Suprapubic skin (tissue), 4 donors: Measurements from ENCODE around the gene VEGFA. TPM values are rescaled to one million over a fixed set of nuclear protein-coding genes. Genes with fewer than 3 reads are reported as not detected.

Experiments used
- DNase-seq, 2 donors: peaks; one replicate each; pipeline ENCODE4 v3.0.0-alpha.2; 2019; ENCODE audit warnings: low spot score in 2 of 2
- H3K27ac ChIP-seq: fragments of 200-600 bp; sonication (generic); one replicate; pipeline ENCODE4 v1.5.1; 2019
- H3K27me3 ChIP-seq: fragments of 200-600 bp; sonication (generic); one replicate; pipeline ENCODE4 v1.5.1; 2019
- H3K36me3 ChIP-seq: fragments of 200-600 bp; sonication (generic); one replicate; pipeline ENCODE4 v1.5.1; 2019
- H3K4me1 ChIP-seq: fragments of 200-600 bp; sonication (generic); one replicate; pipeline ENCODE4 v1.5.1; 2019
- H3K4me3 ChIP-seq: fragments of 200-600 bp; sonication (generic); one replicate; pipeline ENCODE4 v1.5.1; 2019; ENCODE audit warnings: mild to moderate bottlenecking
- H3K9me3 ChIP-seq: fragments of 200-600 bp; sonication (generic); one replicate; pipeline ENCODE4 v1.5.1; 2019
- EP300 ChIP-seq: sonication (generic); formaldehyde crosslinking; IDR thresholded peaks from one replicate; pipeline ENCODE4 v1.6.1; 2017; ENCODE audit warnings: antibody characterized with exemption
- POLR2A ChIP-seq, 2 donors: fragments of 450-650 bp; IDR thresholded peaks; one replicate each; pipeline ENCODE4 v1.6.1; 2017; ENCODE audit warnings: antibody characterized with exemption in 2 of 2, mild to moderate bottlenecking in 2 of 2, moderate library complexity in 2 of 2
- POLR2AphosphoS5 ChIP-seq, 3 donors: sonication (generic); formaldehyde crosslinking; IDR thresholded peaks; one replicate each; pipeline ENCODE4 v1.6.1; 2017; ENCODE audit warnings: antibody characterized with exemption in 3 of 3
- WGBS: methylation state at CpG from one replicate; pipeline ENCODE4 v1.1.5; 2018; 5-methylcytosine and 5-hydroxymethylcytosine counted together
- total RNA-seq, 4 donors: library from RNA; depleted of rRNA; stranded (reverse); fragments of >200 nt; gene quantifications; one replicate each; pipeline ENCODE4 v1.1.0, GENCODE V29; 2016
- TF ChIP-seq, protein P1 (sequence below), 2 donors: fragments of 200-600 bp in 1 of 2; fragments of 450-650 bp in 1 of 2; sonication (generic) in 1 of 2; IDR thresholded peaks; one replicate each; pipeline ENCODE4 v1.5.1; 2016 to 2019; ENCODE audit warnings: antibody characterized with exemption in 2 of 2, mild to moderate bottlenecking in 1 of 2, moderate library complexity in 1 of 2

VEGFA gene
- total RNA-seq, 4 donors from 2014 or later = 25.4 to 147 (median 43.6) TPM

- no peak overlapping the region for H3K4me3 ChIP-seq
- WGBS = 21% methylated on average over 11 of the region's 17 CpGs
- H3K4me1 ChIP-seq = peaks cover 21% of the 10 kb centered on the region
- peak; percentile 91 to 93 for DNase-seq
- no peaks in the 10 kb centered on the region for H3K27me3 ChIP-seq
- no peaks in the 10 kb centered on the region for H3K9me3 ChIP-seq
- no peak overlapping the region for H3K27ac ChIP-seq
- TF ChIP-seq POLR2A (IDR thresholded peaks at IDR 0.05) = no peak
- TF ChIP-seq, protein P1, sequence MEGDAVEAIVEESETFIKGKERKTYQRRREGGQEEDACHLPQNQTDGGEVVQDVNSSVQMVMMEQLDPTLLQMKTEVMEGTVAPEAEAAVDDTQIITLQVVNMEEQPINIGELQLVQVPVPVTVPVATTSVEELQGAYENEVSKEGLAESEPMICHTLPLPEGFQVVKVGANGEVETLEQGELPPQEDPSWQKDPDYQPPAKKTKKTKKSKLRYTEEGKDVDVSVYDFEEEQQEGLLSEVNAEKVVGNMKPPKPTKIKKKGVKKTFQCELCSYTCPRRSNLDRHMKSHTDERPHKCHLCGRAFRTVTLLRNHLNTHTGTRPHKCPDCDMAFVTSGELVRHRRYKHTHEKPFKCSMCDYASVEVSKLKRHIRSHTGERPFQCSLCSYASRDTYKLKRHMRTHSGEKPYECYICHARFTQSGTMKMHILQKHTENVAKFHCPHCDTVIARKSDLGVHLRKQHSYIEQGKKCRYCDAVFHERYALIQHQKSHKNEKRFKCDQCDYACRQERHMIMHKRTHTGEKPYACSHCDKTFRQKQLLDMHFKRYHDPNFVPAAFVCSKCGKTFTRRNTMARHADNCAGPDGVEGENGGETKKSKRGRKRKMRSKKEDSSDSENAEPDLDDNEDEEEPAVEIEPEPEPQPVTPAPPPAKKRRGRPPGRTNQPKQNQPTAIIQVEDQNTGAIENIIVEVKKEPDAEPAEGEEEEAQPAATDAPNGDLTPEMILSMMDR (IDR thresholded peaks at IDR 0.05) = no peak
- TF ChIP-seq POLR2AphosphoS5 (IDR thresholded peaks at IDR 0.05) = peak in 2 of 3 donors; percentile 65 to 91
- TF ChIP-seq EP300 = no peak
- no peaks in the 10 kb centered on the region for H3K36me3 ChIP-seq
These were observed 44.9 kb upstream of the VEGFA start for GRCh38 chr6:43724914-43725642.

GRCh38 chr6:43725643-43726580 lies 44.1 kb upstream of the VEGFA start:
- no peak for TF ChIP-seq POLR2AphosphoS5 (IDR thresholded peaks at IDR 0.05)
- no peak for TF ChIP-seq EP300
- TF ChIP-seq, protein P1 (IDR thresholded peaks at IDR 0.05) = no peak
- no peak for TF ChIP-seq POLR2A (IDR thresholded peaks at IDR 0.05)
- DNase-seq = no peak
- no peak overlapping the region for H3K27ac ChIP-seq
- H3K27me3 ChIP-seq = no peaks in the 10 kb centered on the region
- no peak overlapping the region for H3K4me3 ChIP-seq
- WGBS = 89% methylated on average over 7 of the region's 7 CpGs
- H3K36me3 ChIP-seq = no peaks in the 10 kb centered on the region
- no peaks in the 10 kb centered on the region for H3K9me3 ChIP-seq
- H3K4me1 ChIP-seq = peaks cover 21% of the 10 kb centered on the region

GRCh38 chr6:43727634-43728033 lies 42.4 kb upstream of the VEGFA start:
- H3K27ac ChIP-seq = no peak overlapping the region
- peaks cover 7% of the 10 kb centered on the region for H3K9me3 ChIP-seq
- H3K4me3 ChIP-seq = no peak overlapping the region
- H3K36me3 ChIP-seq = no peaks in the 10 kb centered on the region
- 86% methylated on average over 3 of the region's 3 CpGs for WGBS
- H3K4me1 ChIP-seq = peaks cover 21% of the 10 kb centered on the region
- no peak for DNase-seq
- TF ChIP-seq EP300 (no peak), POLR2AphosphoS5 (IDR thresholded peaks at IDR 0.05) (no peak), POLR2A (IDR thresholded peaks at IDR 0.05) (no peak)
- TF ChIP-seq, protein P1 (IDR thresholded peaks at IDR 0.05) = no peak
- no peaks in the 10 kb centered on the region for H3K27me3 ChIP-seq

DNA sequence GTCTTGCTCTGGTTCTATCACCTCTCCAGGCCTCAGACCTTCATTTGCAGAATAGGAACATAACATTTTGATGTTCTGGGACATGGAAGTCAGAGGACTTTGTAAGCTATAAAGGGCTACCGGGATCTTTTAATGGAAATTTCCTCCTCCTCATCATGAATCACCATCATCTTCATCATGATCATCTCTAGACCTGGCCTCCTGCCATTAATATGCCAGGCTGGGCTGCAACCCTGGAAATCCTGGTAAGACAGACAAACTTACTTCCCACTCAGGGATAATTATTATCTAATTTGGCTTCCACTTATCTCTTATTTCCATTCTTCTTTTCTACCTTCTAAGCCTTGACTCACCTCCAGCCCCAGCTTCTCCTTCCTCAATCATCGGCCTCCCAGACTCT lies 41.4 kb upstream of the VEGFA start:
- peak; percentile 28 to 34 for DNase-seq
- Histone ChIP-seq H3K4me3 (no peak overlapping the region), H3K27me3 (no peaks in the 10 kb centered on the region), H3K27ac (no peak overlapping the region), H3K9me3 (peaks cover 7% of the 10 kb centered on the region), H3K36me3 (no peaks in the 10 kb centered on the region), H3K4me1 (peaks cover 21% of the 10 kb centered on the region)
- WGBS = 51% methylated on average over 2 of the region's 2 CpGs
- TF ChIP-seq POLR2AphosphoS5 (IDR thresholded peaks at IDR 0.05) (no peak), EP300 (no peak), POLR2A (IDR thresholded peaks at IDR 0.05) (no peak)
- TF ChIP-seq, protein P1 (IDR thresholded peaks at IDR 0.05) = no peak

- H3K4me3 ChIP-seq = no peak overlapping the region
- 55% methylated on average over 6 of the region's 6 CpGs for WGBS
- H3K27me3 ChIP-seq = no peaks in the 10 kb centered on the region
- peaks cover 7% of the 10 kb centered on the region for H3K9me3 ChIP-seq
- no peaks in the 10 kb centered on the region for H3K36me3 ChIP-seq
- H3K4me1 ChIP-seq = peaks cover 15% of the 10 kb centered on the region
- TF ChIP-seq POLR2A (IDR thresholded peaks at IDR 0.05) (no peak), EP300 (no peak), POLR2AphosphoS5 (IDR thresholded peaks at IDR 0.05) (no peak)
- TF ChIP-seq, protein P1 (IDR thresholded peaks at IDR 0.05) = no peak
- H3K27ac ChIP-seq = no peak overlapping the region
- peak; percentile 9 to 46 for DNase-seq
These were observed 40.5 kb upstream of the VEGFA start for GRCh38 chr6:43729537-43729936.
